GM18861 (cell line): ENCODE data around the gene SDK1.

Source experiments
- ATAC-seq: cut with Tn5 transposase; IDR thresholded peaks from one replicate; pipeline ENCODE4 v1.9.1; 2021; ENCODE audit not compliant: unreplicated experiment

SDK1 gene

GRCh38 chr7:4139656-4140625, 838.9 kb downstream of the SDK1 start:
- ATAC-seq: no peak

GRCh38 chr7:4140933-4141332, 839.9 kb downstream of the SDK1 start:
- ATAC-seq: no peak

- no peak for ATAC-seq
These were observed 842.0 kb downstream of the SDK1 start for GRCh38 chr7:4143006-4143405.

GRCh38 chr7:4143511-4144171, 842.6 kb downstream of the SDK1 start:
- no peak for ATAC-seq

GRCh38 chr7:4144172-4144701, 843.2 kb downstream of the SDK1 start:
- ATAC-seq: no peak

- no peak for ATAC-seq
These were observed 843.9 kb downstream of the SDK1 start for GRCh38 chr7:4144811-4145510.

GRCh38 chr7:4145576-4145975, 844.5 kb downstream of the SDK1 start:
- no peak for ATAC-seq

- no peak for ATAC-seq
These were observed 847.0 kb downstream of the SDK1 start for GRCh38 chr7:4147926-4148620.

GRCh38 chr7:4149236-4149635, 848.2 kb downstream of the SDK1 start:
- no peak for ATAC-seq

GRCh38 chr7:4149645-4150044, 848.6 kb downstream of the SDK1 start:
- no peak for ATAC-seq

GRCh38 chr7:4150731-4151130, 849.7 kb downstream of the SDK1 start:
- ATAC-seq: no peak

- no peak for ATAC-seq
These were observed 850.5 kb downstream of the SDK1 start for GRCh38 chr7:4151524-4151923.

- no peak for ATAC-seq
These were observed 851.0 kb downstream of the SDK1 start for GRCh38 chr7:4151926-4152549.

GRCh38 chr7:4154882-4155535, 854.0 kb downstream of the SDK1 start:
- ATAC-seq: no peak

GRCh38 chr7:4156190-4156589, 855.1 kb downstream of the SDK1 start:
- ATAC-seq: no peak

- ATAC-seq: no peak
These were observed 856.6 kb downstream of the SDK1 start for GRCh38 chr7:4157651-4158050.

- ATAC-seq: no peak
These were observed 857.5 kb downstream of the SDK1 start for GRCh38 chr7:4158441-4159153.

- ATAC-seq: no peak
These were observed 858.1 kb downstream of the SDK1 start for GRCh38 chr7:4159154-4159501.
